ENCODE measurements around the gene SOX13.
"Not testable (repeated sequence)": the region's sequence is repeated elsewhere in the genome, so short reads cannot be mapped to it uniquely, and the experiment has no call there.

The SOX13 gene

DNA sequence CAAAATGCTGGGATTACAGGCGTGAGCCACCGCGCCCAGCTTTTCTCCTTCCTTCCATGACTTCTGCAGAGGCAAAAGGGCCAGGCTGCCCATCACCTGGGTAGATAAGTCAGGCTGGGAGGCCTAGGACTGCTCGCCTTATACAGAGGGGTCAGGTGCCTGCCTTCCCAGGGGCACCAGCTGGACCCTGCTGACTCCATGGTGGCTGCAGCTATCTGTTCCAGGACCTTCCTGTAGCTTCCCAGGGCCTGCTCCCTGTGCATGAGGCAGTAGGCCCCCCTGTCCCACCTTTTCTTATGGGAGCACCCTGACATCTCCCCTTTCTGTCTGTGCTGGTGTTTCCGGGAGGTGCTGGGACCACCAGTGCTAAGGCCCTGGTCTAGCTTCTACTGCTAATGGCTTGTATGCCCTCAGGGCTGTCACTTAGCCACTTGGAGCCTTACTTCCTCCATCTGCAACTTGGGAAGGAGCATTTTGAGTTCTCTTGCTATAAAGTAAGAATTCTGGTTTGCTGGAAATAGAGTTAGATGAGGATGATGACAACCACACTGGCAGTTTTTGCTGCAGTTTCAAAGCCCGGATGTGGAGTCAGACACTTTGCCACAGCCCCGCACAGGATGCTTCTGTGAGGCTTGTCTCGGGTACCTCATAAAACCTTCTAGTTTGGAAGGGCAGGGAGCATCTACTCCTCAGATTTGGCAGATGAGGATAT lies 14.4 kb downstream of the SOX13 start:
- no peak for DNase-seq (ENCODE audit: low read depth)

DNA sequence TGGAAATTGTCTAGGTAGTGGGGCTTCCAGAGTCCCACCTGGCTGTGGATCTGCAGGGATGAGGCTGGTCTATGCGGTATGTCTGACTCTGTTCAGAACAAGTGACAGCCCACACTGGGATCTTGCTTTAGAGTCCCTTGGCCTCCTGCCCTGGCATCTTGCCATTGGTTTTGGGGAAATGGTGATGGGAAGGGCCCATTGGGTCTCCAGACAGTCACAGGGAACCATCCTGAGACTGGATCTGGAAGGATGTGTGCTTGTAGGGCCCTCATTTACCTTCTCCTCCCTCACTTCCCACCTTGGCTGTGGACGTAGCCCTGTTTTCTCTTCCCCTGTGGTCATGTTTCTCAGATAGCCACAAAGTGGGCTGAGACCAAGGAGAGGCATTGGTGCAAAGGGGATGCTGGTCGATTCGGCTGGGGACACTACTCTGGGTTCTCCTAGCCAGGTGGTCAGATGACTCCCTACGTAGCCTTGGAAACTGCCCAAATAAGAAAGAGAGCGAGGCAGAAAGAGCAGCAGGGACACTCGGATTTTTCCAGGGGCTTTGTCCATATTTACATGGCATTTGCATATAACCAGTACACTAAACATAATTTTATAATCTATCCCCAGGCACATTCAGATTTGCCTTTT lies 15.1 kb downstream of the SOX13 start:
- no peak for DNase-seq (ENCODE audit: low read depth)

- no peak for DNase-seq (ENCODE audit: low read depth)
These were observed 15.7 kb downstream of the SOX13 start for GRCh38 chr1:204088596-204088995.

DNA sequence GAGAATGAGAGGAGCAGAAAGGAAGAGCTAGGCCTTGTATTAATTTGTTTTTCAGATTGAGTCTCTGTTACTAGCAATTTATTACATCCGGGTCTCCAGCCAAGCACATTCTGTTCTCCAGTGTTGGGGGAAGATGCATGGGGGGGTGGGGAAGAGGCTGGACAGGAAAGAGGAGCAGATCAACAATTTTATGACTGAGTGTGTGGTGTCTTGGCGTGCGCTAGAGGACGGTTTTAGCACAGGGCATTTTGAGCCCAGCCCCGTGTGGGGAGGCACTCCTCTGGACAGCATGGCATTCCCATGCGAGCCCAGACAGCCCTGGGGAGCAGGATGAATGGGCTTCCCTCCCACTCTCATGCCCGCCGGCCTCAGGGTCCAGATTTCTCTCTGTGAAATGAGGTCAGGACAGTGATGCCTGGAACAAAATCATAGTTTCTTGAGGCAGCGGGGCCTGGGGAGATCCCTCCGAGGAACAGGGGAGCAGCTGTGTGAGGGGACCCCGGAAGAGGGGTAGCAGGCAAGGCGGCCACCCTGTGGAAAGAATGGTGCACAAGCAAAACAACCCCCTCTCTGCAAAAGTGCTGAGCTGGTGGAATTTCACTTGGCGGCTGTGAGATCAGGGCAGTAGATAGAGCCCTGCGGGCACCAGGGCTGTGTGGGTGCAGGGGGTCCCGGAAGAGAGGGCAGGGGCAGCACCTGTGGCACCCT lies 16.3 kb downstream of the SOX13 start:
- no peak for DNase-seq (ENCODE audit: low read depth)

DNA sequence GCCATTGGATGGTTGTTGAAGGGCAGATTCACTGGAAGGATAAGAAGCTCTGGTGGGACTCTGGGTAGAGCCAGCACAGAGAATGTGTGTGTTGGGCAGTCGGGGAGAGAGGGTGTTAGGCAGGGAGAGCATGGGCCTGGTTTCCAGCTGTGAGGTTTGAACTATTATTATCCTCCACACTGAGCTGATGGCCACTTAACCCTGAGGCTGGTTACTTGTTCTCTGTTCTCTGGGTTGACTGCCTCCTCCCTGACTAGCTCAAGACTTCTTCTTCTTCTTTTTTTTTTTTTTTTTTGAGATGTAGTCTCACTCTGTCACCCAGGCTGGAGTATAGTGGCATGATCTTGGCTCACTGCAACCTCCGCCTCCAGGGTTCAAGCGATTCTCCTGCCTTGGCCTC lies 17.2 kb downstream of the SOX13 start:
- not testable (repeated sequence) for DNase-seq (ENCODE audit: low read depth)

GRCh38 chr1:204091066-204091465 lies 18.2 kb downstream of the SOX13 start:
- DNase-seq (ENCODE audit: low read depth), result no peak

GRCh38 chr1:204091787-204092312 lies 18.9 kb downstream of the SOX13 start:
- DNase-seq (ENCODE audit: low read depth), result no peak

DNA sequence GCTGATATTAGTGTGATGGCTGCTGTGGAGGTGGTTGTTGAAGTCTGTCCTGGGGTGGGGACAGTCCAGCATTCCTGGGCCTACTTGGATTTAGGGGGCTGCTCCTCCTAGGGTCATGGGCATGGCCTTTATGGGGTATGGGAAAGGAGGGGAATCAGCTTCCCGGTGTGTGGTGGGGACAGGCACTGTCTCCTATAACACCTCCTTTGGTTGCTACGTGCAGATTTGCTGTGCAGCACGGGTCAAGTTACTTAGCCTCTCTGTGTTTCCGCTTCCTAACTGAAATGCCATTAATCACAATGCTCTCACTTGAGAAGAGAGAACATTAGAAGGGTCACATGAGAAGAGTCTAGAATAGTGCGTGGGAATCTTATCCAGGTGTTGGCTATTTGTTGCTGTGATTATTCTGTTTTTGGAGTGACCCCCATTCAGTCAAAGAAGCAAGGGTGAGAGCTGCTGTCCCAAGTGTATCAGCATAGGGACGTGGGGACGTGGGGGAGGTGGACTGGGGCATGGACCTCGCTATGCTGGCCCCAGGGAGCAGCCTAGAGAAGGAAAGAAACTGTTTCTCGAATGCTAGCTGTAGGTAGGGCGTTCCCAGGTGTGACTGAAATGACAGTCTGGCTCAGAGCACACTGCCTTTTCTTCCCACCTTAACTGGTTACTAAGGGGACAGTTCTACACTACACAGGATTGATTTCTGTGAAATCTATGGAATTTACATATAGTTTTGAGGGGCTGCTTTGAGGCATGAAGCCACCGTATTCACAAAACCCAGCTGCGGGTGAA lies 19.9 kb downstream of the SOX13 start:
- DNase-seq (ENCODE audit: low read depth), result no peak

DNA sequence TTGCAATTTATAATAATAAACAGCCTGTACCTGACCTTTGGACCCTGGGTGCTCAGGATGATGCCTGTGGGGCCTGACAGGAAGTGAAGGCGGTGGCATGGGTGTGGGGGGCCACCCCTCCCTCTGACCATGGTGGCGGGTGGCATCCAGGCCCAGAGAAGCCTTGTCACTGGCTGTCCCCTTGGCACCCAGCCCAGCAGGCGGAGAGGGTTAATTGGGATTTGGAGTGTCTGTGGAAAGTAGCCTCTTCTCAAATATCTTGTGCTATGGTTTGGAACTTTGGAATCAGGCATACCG lies 20.5 kb downstream of the SOX13 start:
- no peak for DNase-seq (ENCODE audit: low read depth)

DNA sequence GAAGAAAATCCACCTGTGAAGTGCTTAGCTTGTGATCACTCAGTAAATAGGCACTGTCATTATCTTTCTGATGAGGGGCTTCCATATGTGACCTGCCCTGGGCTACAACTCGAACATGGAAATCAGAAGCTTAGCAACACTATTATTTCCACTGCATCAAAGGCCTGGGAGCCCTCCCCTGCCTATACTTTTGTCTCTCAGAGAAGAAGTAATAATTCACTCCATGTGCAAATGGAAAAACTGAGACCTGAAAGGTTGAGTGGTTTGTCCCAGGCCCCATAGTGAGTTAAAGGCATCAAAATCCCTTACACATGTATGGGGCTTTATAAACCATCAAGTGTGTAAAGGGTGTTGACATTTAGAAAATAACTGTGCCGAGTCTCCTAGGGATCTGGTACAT lies 20.9 kb downstream of the SOX13 start:
- DNase-seq (ENCODE audit: low read depth), result no peak

DNA sequence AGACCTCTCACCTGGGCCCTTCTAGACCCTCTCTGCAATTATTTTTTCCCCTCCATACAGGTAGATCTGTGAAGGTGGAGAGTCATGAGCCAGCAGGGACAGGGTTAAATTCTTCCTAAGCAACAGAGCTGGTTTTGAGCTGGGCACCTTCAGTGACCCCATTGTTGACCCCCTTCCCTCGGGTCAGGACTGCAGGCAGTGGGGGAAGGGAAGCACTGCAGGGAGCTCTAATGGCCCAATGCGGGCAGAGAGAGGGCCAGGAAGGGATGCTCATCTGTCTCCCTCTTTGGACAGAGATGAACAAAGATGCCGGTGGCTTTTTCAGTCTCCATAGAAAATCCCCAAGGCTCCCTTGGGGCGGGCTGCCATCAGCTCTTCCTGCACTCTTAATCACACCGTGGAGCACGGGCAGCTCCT lies 21.4 kb downstream of the SOX13 start:
- no peak for DNase-seq (ENCODE audit: low read depth)

DNA sequence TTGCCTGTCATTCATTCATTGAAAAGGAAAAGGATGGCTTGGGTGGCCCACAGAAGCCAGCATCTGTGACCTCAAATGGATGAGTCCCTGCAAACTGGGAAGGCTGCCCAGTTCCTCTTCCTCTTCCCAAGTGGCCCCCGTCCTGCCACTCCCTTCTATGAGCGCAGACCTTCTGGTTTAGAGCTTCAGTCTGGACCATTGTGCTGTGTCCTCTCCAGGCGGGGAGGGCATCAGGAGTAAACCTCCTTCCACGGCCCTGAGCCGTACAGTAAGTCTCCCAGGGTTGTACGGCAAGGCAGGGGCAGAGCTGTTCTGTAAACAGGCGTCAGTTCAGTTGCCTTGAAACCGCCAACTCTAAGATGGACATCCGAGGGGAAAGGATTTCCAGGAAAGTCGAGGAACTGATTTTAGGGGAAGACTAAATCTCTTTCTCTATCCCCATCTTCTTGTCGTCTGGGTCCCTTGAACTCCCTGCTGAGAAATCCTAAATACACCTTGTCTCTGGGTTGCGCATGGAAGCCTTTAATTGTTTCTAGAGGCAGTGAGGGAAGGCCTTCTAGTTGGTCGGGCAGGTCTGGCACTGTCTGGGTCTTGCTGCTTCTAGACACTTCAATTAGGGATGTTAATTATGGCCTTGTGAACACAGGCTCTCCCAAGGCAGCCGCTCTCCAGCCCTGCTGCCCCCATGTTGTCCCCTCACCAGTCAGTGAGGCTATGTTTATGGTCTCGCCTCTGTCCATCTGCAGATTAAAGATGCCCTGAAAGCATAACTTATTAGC lies 22.1 kb downstream of the SOX13 start:
- DNase-seq (ENCODE audit: low read depth), result no peak

GRCh38 chr1:204096931-204097330 lies 24.0 kb downstream of the SOX13 start:
- no peak for DNase-seq (ENCODE audit: low read depth)

GRCh38 chr1:204098683-204099082 lies 25.8 kb downstream of the SOX13 start:
- no peak for DNase-seq (ENCODE audit: low read depth)

DNA sequence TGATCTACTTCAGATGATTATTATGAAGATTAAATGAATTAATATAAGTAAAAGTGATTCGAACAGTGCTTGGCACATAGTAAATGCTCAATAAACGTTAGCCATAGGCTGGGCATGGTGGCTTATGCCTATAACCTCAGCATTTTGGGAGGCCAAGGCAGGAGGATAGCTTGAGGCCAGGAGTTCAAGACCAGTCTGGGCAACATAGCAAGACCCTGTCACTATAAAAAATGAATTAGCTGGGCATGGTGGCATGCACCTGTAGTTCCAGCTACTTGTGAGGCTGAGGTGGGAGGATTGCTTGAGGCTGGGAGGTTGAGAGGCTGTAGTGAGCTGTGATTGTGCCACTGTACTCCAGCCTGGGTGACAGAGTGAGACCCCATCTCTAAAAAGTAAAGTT lies 26.8 kb downstream of the SOX13 start:
- not testable (repeated sequence) for DNase-seq (ENCODE audit: low read depth)

- no peak for DNase-seq (ENCODE audit: low read depth)
These were observed 29.2 kb downstream of the SOX13 start for GRCh38 chr1:204102029-204102611.

DNA sequence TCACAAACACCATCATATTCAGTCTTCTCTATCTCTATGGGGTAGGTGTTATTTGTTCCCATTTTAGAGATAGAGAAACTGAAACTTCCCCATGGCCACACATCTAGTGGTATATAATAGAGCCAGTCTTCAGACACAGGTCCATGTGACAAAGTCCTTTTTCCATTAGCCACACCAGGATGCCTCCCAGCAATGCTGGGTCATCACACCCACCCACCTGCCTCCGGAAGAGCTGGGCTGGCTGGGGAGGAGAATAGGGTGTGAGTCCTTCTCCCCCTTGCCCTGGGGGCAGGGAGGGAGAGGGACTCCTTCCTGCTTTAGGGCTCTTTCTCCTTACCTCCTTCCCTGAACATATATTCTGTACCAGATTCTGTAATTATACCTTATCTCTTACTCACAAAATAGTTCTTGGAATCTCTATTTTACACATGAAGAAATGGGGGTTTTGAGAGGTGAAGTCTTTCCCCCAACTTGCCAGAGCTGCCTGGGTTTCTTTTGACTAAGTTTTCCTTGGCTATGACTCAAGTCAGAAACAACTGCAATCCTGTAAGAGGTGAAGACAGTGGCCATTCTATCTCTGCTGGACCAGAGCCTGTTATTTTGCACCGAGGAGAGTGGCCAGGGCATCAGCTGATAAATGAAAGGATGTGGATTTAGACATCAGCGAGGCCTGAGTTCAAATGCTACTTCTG lies 30.0 kb downstream of the SOX13 start:
- no peak for DNase-seq (ENCODE audit: low read depth)

- no peak for DNase-seq (ENCODE audit: low read depth)
These were observed 30.5 kb downstream of the SOX13 start for GRCh38 chr1:204103431-204103741.

GRCh38 chr1:204104331-204105130 lies 31.6 kb downstream of the SOX13 start:
- DNase-seq (ENCODE audit: low read depth), result no peak

- no peak for DNase-seq (ENCODE audit: low read depth)
These were observed 32.2 kb downstream of the SOX13 start for GRCh38 chr1:204105131-204105515.
